HG02571 (cell line): ENCODE results near the gene CHRD.

ENCODE experiments used
- ATAC-seq: cut with Tn5 transposase; IDR thresholded peaks from one replicate; pipeline ENCODE4 v1.9.1; 2021; ENCODE audit warnings: mild to moderate bottlenecking, moderate library complexity; ENCODE audit not compliant: unreplicated experiment

CHRD gene

GRCh38 chr3:184360929-184361531 lies 18.8 kb upstream of the CHRD start:
- no peak for ATAC-seq

- peak; percentile 38 for ATAC-seq
Measured at GRCh38 chr3:184361532-184361931, 18.3 kb upstream of the CHRD start, which contains the start of the genes CLCN2 and POLR2H. Gene CLCN2 (minus strand): TSS chr3:184361605. CDS start chr3:184361479, 126 bp downstream. Gene POLR2H (plus strand): TSS chr3:184361710. CDS start chr3:184363493, 1,783 bp downstream.

GRCh38 chr3:184361932-184362667 lies 17.8 kb upstream of the CHRD start:
- ATAC-seq, result peak; percentile 11

- peak; percentile 87 for ATAC-seq
Measured at GRCh38 chr3:184362668-184363546, 16.9 kb upstream of the CHRD start.

GRCh38 chr3:184366619-184367289 lies 13.1 kb upstream of the CHRD start:
- ATAC-seq, result no peak

- no peak for ATAC-seq
Measured at GRCh38 chr3:184368116-184368515, 11.7 kb upstream of the CHRD start.

- no peak for ATAC-seq
Measured at GRCh38 chr3:184368586-184369183, 11.2 kb upstream of the CHRD start.

- no peak for ATAC-seq
Measured at GRCh38 chr3:184371570-184372018, 8.3 kb upstream of the CHRD start.

- ATAC-seq, result no peak
Measured at GRCh38 chr3:184372296-184372821, 7.5 kb upstream of the CHRD start.

GRCh38 chr3:184372911-184373310 lies 6.9 kb upstream of the CHRD start:
- ATAC-seq, result no peak

GRCh38 chr3:184373422-184373821 lies 6.4 kb upstream of the CHRD start:
- ATAC-seq, result no peak

GRCh38 chr3:184375747-184376461 lies 4.0 kb upstream of the CHRD start:
- no peak for ATAC-seq

GRCh38 chr3:184377374-184377773 lies 2.5 kb upstream of the CHRD start:
- ATAC-seq, result no peak

- ATAC-seq, result no peak
Measured at GRCh38 chr3:184377882-184378445, 1.9 kb upstream of the CHRD start, which contains the start of gene THPO. Gene THPO (minus strand): TSS chr3:184378207. CDS start chr3:184376259, 1,948 bp downstream.

GRCh38 chr3:184378651-184379357 lies 1.1 kb upstream of the CHRD start:
- no peak for ATAC-seq

GRCh38 chr3:184380185-184380626 lies 352 bp downstream of the CHRD start:
- no peak for ATAC-seq

- no peak for ATAC-seq
Measured at GRCh38 chr3:184380627-184381260, 890 bp downstream of the CHRD start.
